Daoy (cell line): ENCODE measurements around the gene GNB2. TPM values are rescaled to one million over a fixed set of nuclear protein-coding genes. Genes with fewer than 3 reads are reported as not detected.
"Not testable (repeated sequence)": the region's sequence is repeated elsewhere in the genome, so short reads cannot be mapped to it uniquely, and the experiment has no call there.

Source experiments
- DNase-seq: peaks from one replicate; pipeline ENCODE4 v3.0.0-alpha.2; 2015; ENCODE audit warnings: low read depth
- total RNA-seq: library from RNA; depleted of rRNA; stranded (reverse); fragments of >200 nt; shearing (Covaris generic); gene quantifications from 2 replicates; pipeline ENCODE4 v1.2.3, GENCODE V29; 2014

Gene GNB2
- total RNA-seq, 1 experiment from 2014 or later, result 58.9 TPM

GRCh38 chr7:100694098-100694745 lies 20.7 kb downstream of the GNB2 start, which contains the start of gene GIGYF1:
GIGYF1 (minus strand) TSS chr7:100694250; CDS start chr7:100688238, 6,012 bp downstream.
- DNase-seq, result peak; percentile 87

DNA sequence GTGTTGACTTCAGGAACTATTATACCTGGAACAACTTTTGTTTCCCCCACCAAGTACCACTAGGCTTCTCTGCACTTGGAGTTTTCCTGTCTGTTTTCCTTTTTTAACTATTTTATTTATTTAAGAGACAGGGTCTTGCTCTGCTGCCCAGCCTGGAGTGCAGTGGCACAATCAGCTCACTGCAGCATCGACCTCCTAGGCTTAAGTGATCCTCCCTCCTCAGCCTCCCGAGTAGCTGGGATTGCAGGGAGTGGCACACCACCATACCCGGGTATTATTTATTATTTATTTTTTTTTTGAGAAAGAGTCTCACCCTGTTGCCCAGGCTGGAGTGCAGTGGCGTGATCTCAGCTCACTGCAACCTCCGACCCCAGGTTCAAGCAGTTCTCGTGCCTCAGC lies 22.6 kb downstream of the GNB2 start:
- DNase-seq, result no peak

GRCh38 chr7:100699018-100699417 lies 25.5 kb downstream of the GNB2 start:
- DNase-seq, result no peak

DNA sequence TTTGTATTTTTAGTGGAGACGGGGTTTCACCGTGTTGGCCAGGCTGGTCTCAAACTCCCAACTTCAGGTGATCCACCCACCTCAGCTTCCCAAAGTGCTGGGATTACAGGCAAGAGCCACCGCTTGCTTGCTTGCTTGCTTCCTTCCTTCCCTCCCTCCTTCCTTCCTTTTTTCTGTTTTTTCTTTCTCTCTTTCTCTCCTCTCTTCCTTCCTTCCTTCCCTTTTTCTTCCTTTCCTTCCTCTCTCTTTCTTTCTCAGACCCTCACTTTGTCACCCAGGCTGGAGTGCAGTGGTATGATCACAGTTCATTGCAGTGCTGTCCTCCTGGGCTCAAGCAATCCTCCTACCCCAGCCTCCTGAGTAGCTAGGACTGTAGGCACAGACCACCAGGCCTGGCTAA lies 27.5 kb downstream of the GNB2 start:
- DNase-seq, result not testable (repeated sequence)

DNA sequence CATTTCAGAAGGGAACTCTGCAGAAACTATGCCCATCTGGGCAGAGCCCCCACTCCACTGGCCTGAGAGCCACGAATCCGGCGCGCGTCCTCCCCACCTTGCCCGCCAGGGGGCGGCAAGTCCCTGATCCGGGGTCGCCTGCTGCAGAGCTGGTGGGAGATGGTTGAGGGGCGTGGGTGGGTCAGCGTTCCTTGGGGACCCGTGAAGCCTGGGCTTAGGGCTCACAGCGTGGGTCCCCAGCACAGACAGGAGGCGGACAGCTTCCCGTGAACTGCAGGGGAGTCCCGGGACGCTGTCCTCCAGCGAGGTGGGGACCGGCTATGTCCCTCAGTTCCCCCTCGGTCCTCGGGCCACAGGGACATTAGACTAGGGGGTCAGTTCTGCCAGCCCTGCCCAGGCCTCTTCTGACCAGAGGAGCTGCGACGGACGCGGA lies 31.8 kb downstream of the GNB2 start:
- peak; percentile 90 for DNase-seq

DNA sequence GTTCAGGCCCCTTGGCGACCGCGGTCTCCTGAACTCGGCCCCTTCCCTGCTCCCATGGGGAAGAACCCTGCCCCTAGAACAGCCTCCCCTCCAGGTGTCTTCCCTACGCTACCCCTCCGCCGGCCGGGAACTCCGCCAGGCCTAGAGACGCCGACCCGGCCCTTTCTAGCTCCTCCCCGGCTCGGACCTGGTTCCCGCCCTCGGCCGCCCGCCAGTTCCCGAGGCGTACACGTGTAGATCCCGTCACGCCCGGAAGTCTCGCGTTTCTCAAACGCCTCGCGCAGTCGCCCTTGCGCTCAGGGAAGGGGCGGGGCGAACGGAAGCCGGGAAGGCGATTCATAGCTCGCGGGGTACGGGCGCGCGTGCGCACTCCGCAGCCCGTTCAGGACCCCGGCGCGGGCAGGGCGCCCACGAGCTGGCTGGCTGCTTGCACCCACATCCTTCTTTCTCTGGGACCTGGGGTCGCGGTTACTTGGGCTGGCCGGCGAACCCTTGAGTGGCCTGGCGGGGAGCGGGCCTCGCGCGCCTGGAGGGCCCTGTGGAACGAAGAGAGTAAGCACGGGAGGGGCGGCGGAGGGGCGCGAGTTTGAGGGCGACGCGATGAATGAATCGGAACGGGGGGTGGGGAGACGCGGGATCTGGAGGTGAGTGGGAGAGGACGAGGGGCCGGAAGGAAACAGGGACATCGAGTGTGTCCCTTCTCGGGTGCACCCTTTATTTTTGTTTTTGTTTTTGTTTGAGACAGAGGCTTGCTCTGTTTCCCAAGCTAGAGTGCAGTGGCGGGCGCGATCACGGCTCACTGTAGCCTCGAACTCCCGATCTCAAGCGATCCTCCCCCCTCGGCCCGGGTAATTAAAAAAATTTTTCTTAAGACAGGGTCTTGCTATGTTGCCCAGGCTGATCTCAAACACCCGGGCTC lies 32.5 kb downstream of the GNB2 start, which contains the start of gene POP7:
Gene POP7 (plus strand): TSS at position 369 of the 919 bp plus-strand sequence. CDS start 710 bp downstream, outside the sequence.
- DNase-seq, result peak; percentile 100

DNA sequence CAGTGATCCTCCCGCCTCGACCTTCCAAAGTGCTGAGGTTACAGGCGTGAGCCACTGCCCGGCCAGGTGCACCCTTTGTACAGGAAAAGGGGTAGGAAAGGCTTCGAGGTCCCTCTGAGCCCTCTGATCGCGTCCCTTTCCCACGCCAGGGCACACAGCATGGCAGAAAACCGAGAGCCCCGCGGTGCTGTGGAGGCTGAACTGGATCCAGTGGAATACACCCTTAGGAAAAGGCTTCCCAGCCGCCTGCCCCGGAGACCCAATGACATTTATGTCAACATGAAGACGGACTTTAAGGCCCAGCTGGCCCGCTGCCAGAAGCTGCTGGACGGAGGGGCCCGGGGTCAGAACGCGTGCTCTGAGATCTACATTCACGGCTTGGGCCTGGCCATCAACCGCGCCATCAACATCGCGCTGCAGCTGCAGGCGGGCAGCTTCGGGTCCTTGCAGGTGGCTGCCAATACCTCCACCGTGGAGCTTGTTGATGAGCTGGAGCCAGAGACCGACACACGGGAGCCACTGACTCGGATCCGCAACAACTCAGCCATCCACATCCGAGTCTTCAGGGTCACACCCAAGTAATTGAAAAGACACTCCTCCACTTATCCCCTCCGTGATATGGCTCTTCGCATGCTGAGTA lies 33.3 kb downstream of the GNB2 start:
- no peak for DNase-seq

DNA sequence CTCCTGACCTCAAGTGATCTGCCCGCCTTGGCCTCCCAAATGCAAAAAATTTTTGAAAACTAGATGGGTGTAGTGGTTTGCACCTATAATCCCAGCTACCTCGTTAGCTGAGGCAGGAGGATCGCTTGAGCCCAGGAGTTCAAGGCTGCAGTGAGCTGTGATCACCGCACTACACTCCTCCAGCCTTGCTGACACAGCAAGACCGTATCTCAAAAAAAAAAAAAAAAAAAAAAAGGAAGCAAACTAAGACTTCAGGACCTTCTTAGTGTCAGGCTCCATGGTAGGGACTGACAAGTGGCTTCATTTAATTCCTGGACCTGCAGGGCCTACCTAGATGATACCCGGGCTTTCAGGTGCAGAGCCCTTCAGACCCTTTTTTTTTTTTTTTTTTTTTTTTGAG lies 34.9 kb downstream of the GNB2 start:
- DNase-seq, result no peak

GRCh38 chr7:100710452-100710851 lies 36.9 kb downstream of the GNB2 start:
- DNase-seq, result no peak

DNA sequence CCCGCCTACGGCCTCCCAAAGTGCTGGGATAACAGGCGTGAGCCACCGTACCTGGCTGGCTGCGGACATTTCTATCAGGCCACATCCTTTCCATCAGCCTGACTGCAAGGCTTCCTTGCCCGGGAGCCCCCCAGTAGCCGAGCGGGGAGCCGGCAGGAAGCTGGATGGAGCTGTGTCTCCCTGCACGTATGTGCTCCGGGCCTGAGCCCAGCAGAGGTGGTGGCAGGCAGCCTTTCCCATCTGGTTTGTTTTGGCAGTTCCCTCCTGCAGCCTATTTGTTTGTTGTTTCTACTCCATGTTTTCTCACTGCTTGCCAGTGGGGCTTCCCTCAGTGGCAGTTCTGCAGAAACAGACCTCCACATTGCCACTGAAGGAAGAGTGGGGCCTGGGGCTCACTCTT lies 37.8 kb downstream of the GNB2 start:
- DNase-seq, result no peak

DNA sequence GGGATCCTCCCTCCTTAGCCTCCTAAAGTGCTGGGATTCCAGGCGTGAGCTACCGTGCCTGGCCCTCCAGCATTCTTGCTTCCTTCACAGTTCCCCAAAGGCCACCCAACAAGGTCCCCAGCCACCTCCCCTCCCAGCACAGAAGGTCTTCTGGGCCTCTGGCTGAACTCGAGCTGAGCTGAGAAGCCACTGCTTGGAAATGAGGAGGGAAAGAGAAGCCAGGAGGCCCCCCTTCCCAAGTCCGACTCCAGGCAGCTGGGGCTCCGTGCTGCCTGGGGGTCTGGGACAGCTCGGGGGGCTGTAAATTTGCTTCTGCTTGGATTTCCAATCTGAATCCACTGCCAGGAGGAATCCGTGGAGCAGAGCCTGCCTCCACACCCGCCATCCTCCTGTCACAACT lies 41.2 kb downstream of the GNB2 start:
- no peak for DNase-seq

DNA sequence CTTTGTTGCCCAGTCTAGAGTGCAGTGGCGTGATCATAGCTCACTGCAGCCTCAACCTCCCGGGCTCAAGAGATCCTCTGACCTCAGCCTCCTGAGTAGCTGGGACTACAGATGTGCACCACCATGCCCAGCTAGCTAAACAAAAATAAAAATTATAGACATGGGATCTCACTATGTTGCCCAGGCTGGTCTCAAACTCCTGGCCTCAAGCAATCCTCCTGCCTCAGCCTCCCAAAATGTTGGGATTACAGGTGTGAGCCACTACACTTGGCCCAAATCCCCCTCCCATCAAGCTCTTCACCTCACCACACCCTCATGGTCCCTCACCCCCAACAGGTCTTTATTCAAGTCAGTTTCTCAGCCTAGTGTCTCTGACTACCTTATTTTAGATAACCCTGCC lies 43.5 kb downstream of the GNB2 start:
- DNase-seq, result not testable (repeated sequence)

DNA sequence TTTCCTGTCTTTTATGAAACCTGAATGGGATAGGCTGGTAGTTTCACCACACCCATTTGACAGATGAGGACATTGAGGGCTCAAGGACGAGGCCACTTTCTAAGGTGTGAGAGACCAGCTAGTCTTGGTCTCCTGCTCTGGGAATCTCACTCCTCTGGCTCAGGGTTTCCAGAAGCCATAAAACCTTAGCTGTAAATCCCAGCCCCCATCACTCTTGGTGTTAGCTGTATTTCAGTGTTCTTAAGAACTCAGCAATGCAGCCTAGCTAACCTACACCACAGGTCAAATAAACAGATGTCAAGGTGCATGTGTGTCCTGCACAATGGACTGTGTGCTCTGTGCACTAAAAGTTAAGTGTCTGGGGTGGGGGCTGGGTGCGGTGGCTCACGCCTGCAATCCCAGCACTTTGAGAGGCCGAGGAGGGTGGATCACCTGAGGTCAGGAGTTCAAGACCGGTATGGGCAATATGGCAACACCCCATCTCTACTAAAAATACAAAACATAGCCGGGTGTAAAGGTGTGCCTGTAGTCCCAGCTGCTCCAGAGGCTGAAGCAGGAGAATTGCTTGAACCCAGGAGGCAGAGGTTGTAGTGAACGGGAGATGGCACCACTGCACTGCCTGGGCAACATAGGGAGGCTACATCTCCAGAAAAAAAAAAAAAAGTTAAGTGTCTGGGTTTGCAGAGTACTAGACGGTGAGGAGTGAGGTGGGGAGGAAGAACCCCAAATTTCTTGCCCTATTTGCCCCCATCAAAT lies 46.2 kb downstream of the GNB2 start:
- DNase-seq, result peak; percentile 76

- no peak for DNase-seq
Observed at GRCh38 chr7:100720279-100720670, 46.7 kb downstream of the GNB2 start, which contains the start of gene EPO. EPO (plus strand) TSS chr7:100720468; CDS start chr7:100720981, 513 bp downstream.

GRCh38 chr7:100720671-100721504 lies 47.3 kb downstream of the GNB2 start:
- no peak for DNase-seq

- no peak for DNase-seq
Observed at GRCh38 chr7:100721505-100721812, 47.9 kb downstream of the GNB2 start.

DNA sequence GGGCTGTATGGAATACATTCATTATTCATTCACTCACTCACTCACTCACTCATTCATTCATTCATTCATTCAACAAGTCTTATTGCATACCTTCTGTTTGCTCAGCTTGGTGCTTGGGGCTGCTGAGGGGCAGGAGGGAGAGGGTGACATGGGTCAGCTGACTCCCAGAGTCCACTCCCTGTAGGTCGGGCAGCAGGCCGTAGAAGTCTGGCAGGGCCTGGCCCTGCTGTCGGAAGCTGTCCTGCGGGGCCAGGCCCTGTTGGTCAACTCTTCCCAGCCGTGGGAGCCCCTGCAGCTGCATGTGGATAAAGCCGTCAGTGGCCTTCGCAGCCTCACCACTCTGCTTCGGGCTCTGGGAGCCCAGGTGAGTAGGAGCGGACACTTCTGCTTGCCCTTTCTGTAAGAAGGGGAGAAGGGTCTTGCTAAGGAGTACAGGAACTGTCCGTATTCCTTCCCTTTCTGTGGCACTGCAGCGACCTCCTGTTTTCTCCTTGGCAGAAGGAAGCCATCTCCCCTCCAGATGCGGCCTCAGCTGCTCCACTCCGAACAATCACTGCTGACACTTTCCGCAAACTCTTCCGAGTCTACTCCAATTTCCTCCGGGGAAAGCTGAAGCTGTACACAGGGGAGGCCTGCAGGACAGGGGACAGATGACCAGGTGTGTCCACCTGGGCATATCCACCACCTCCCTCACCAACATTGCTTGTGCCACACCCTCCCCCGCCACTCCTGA lies 49.1 kb downstream of the GNB2 start:
- DNase-seq, result no peak

GRCh38 chr7:100723732-100724275 lies 50.3 kb downstream of the GNB2 start:
- DNase-seq, result no peak

DNA sequence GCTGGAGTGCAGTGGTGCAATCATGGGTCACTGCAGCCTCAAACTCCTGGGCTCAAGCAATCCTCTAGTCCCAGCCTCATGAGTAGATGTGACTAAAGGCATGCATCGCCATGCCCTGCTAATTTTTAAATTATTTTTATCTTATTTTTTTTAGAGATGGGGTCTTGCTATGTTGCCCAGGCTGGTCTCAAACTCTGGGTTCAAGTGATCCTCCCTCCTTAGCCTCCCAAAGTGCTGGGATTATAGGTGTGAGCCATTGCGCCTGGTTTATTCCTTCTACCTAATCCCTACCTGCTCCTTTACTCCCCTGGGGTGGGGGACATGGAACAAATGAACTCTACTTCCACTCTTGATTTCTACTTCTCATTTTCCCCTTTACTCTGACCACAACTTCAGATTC lies 50.8 kb downstream of the GNB2 start:
- DNase-seq, result not testable (repeated sequence)
